GM12891 (cell line): Measurements from ENCODE around the gene FZD10.

Experiments
- PAX5 ChIP-seq: IDR thresholded peaks from 2 replicates; pipeline ENCODE4 v1.6.1; 2011; ENCODE audit warnings: low read length, moderate library complexity, mild to moderate bottlenecking; ENCODE audit not compliant: insufficient read depth, severe bottlenecking
- POLR2A ChIP-seq: IDR thresholded peaks from 2 replicates; pipeline ENCODE4 v1.6.1; 2011; ENCODE audit warnings: low read depth, low read length, control low read depth
- POLR2AphosphoS5 ChIP-seq: IDR thresholded peaks from 2 replicates; pipeline ENCODE4 v1.6.1; 2011; ENCODE audit warnings: low read depth, low read length, control low read depth
- SPI1 ChIP-seq: IDR thresholded peaks from 2 replicates; pipeline ENCODE4 v1.6.1; 2011; ENCODE audit warnings: low read depth, low read length, control low read depth
- TAF1 ChIP-seq: IDR thresholded peaks from 2 replicates; pipeline ENCODE4 v1.6.1; 2011; ENCODE audit warnings: low read depth, low read length, control low read depth

- TF ChIP-seq POLR2A (no peak), POLR2AphosphoS5 (no peak), TAF1 (no peak), PAX5 (no peak), SPI1 (no peak)
Measured at GRCh38 chr12:130198026-130198662, 35.9 kb downstream of the FZD10 start.
